CD14-positive monocyte (primary cell): ENCODE data around the gene LZTFL1. TPM values are rescaled to one million over a fixed set of nuclear protein-coding genes. Genes with fewer than 3 reads are reported as not detected.

Source experiments
- DNase-seq, 3 donors: peaks; one replicate each; pipeline ENCODE4 v3.0.0-alpha.2; 2011 to 2022
- H2AFZ ChIP-seq: 2 replicates; pipeline ENCODE4 v1.6.0; 2012; ENCODE audit warnings: mild to moderate bottlenecking, low read depth, low read length, inconsistent platforms; ENCODE audit not compliant: insufficient read depth, poor library complexity, severe bottlenecking
- H3K27ac ChIP-seq, 2 donors: 1 replicate in 1 of 2; 2 replicates in 1 of 2; pipeline ENCODE4 v1.5.1; 2012 to 2013; ENCODE audit warnings: low read length in 2 of 2, control low read depth in 1 of 2, inconsistent platforms in 1 of 2, low read depth in 1 of 2, mild to moderate bottlenecking in 1 of 2
- H3K27me3 ChIP-seq, 2 donors: one replicate each; pipeline versions ENCODE4 v1.6.0 to v1.6.1; 2011 to 2013; ENCODE audit warnings: low read length in 2 of 2; ENCODE audit not compliant: control insufficient read depth in 2 of 2, insufficient read depth in 2 of 2
- H3K36me3 ChIP-seq, 2 donors: replicated peaks in 1 of 2; 1 replicate in 1 of 2; 2 replicates in 1 of 2; pipeline versions ENCODE4 v1.5.1 to v1.6.1; 2012 to 2013; ENCODE audit warnings: low read length in 2 of 2, control low read depth in 1 of 2, inconsistent platforms in 1 of 2, mild to moderate bottlenecking in 1 of 2; ENCODE audit not compliant: insufficient read depth in 2 of 2, control insufficient read depth in 1 of 2
- H3K4me1 ChIP-seq, 2 donors: 1 replicate in 1 of 2; 2 replicates in 1 of 2; pipeline versions ENCODE4 v1.5.1 to v1.6.1; 2012 to 2013; ENCODE audit warnings: low read length in 2 of 2, control low read depth in 1 of 2, inconsistent platforms in 1 of 2, mild to moderate bottlenecking in 1 of 2, moderate library complexity in 1 of 2; ENCODE audit not compliant: insufficient read depth in 2 of 2, control insufficient read depth in 1 of 2
- H3K4me2 ChIP-seq: replicated peaks from 2 replicates; pipeline ENCODE3; 2012; ENCODE audit warnings: low read length, moderate library complexity, mild to moderate bottlenecking; ENCODE audit not compliant: poor library complexity, severe bottlenecking; ENCODE audit errors: extremely low read depth
- H3K4me3 ChIP-seq, 3 experiments: fragments of 200-600 bp in 1 of 3; sonication (generic) in 1 of 3; replicated peaks in 1 of 3; 1 replicate in 2 of 3; 2 replicates in 1 of 3; pipeline ENCODE4 v1.5.1; 2011 to 2013; ENCODE audit warnings: low read length in 3 of 3, mild to moderate bottlenecking in 3 of 3, control low read depth in 2 of 3, low read depth in 2 of 3, inconsistent platforms in 1 of 3, moderate library complexity in 1 of 3
- H3K79me2 ChIP-seq: 2 replicates; pipeline ENCODE4 v1.6.0; 2012; ENCODE audit warnings: mild to moderate bottlenecking, control low read depth, inconsistent platforms, low read length, moderate library complexity; ENCODE audit not compliant: insufficient read depth
- H3K9ac ChIP-seq: 2 replicates; pipeline ENCODE4 v1.6.0; 2017; ENCODE audit warnings: low read length, mild to moderate bottlenecking; ENCODE audit not compliant: insufficient read depth, poor library complexity, severe bottlenecking
- H3K9me3 ChIP-seq, 2 donors: replicated peaks in 1 of 2; 1 replicate in 1 of 2; 2 replicates in 1 of 2; pipeline versions ENCODE4 v1.5.1 to v1.6.1; 2012 to 2013; ENCODE audit warnings: low read length in 2 of 2, control low read depth in 1 of 2; ENCODE audit not compliant: control insufficient read depth in 1 of 2, insufficient read depth in 1 of 2
- H4K20me1 ChIP-seq: 2 replicates; pipeline ENCODE4 v1.6.0; 2012; ENCODE audit warnings: mild to moderate bottlenecking, low read length, control low read depth, moderate library complexity; ENCODE audit not compliant: insufficient read depth
- H3K27ac Mint-ChIP-seq, 7 donors: one replicate each; pipeline ENCODE4 v1.8.0; 2020; ENCODE audit warnings: mild to moderate bottlenecking in 7 of 7, mixed read lengths in 7 of 7, moderate library complexity in 6 of 7, inconsistent platforms in 2 of 7
- H3K27me3 Mint-ChIP-seq, 3 donors: one replicate each; pipeline ENCODE4 v1.8.0; 2021 to 2022; ENCODE audit warnings: low read depth in 3 of 3, mild to moderate bottlenecking in 3 of 3, mixed read lengths in 3 of 3, moderate library complexity in 3 of 3, inconsistent platforms in 1 of 3
- H3K36me3 Mint-ChIP-seq, 2 donors: one replicate each; pipeline ENCODE4 v1.8.0; 2020; ENCODE audit warnings: mixed read lengths in 2 of 2, inconsistent platforms in 1 of 2, mild to moderate bottlenecking in 1 of 2
- H3K4me1 Mint-ChIP-seq: one replicate; pipeline ENCODE4 v1.8.0; 2020; ENCODE audit warnings: mild to moderate bottlenecking, mixed read lengths
- H3K4me3 Mint-ChIP-seq, 2 donors: one replicate each; pipeline ENCODE4 v1.8.0; 2020; ENCODE audit warnings: mild to moderate bottlenecking in 2 of 2, mixed read lengths in 2 of 2, moderate library complexity in 1 of 2
- H3K9me3 Mint-ChIP-seq, 7 donors: one replicate each; pipeline ENCODE4 v1.8.0; 2020 to 2022; ENCODE audit warnings: mixed read lengths in 7 of 7, mild to moderate bottlenecking in 6 of 7, moderate library complexity in 6 of 7, inconsistent platforms in 2 of 7
- CTCF ChIP-seq: fragments of 200-600 bp; IDR thresholded peaks from one replicate; pipeline ENCODE4 v1.8.0; 2022; ENCODE audit warnings: antibody characterized with exemption, mild to moderate bottlenecking
- WGBS: methylation state at CpG from one replicate; pipeline ENCODE4 v1.1.5; 2013; ENCODE audit warnings: missing lambda C conversion rate; ENCODE audit not compliant: insufficient coverage; 5-methylcytosine and 5-hydroxymethylcytosine counted together
- intact Hi-C, 2 donors: fragments of 100-400 bp; cut with micrococcal nuclease; formaldehyde crosslinking; loops; one replicate each; pipeline versions ENCODE4 v1.15.0 to v1.15.1; 2023
- polyA plus RNA-seq, 3 donors: library from polyadenylated mRNA; depleted of rRNA in 1 of 3; unstranded in 2 of 3; stranded (reverse) in 1 of 3; fragments of 300-500 nt in 2 of 3; fragments of >200 nt in 1 of 3; fragmentation: Illumina TruSeq in 2 of 3; gene quantifications; 1 replicate in 2 of 3; 2 replicates in 1 of 3; pipeline ENCODE4 v1.2.3, GENCODE V29; 2012 to 2021

Gene LZTFL1
- polyA plus RNA-seq, 3 donors: 7.3 to 10.5 (median 7.5) TPM

GRCh38 chr3:45802146-45802545 is 39.8 kb downstream of the LZTFL1 start:
- Histone ChIP-seq H3K4me2 (no peak overlapping the region), H3K79me2 (no peaks in the 10 kb centered on the region), H3K9me3 (no peaks in the 10 kb centered on the region), H4K20me1 (no peaks in the 10 kb centered on the region), H3K27ac (no peak overlapping the region), H3K4me3 (no peak overlapping the region), H3K4me1 (no peaks in the 10 kb centered on the region), H3K9ac (no peak overlapping the region), H3K27me3 (peaks cover 12 to 18% of the 10 kb centered on the region in 2 donors), H3K36me3 (no peaks in the 10 kb centered on the region), H2AFZ (no peak overlapping the region)
- Mint-ChIP-seq H3K27me3 (peaks cover 19 to 29% (median 22%) of the 10 kb centered on the region in 3 donors), H3K4me3 (no peak overlapping the region), H3K27ac (no peak overlapping the region), H3K9me3 (peaks cover 0 to 2% (median 0%) of the 10 kb centered on the region in 7 donors), H3K36me3 (no peaks in the 10 kb centered on the region), H3K4me1 (no peaks in the 10 kb centered on the region)
- DNase-seq: no peak
- intact Hi-C loops: no loop called here
- no peak for TF ChIP-seq CTCF
- 100% methylated on average over 6 of the region's 9 CpGs for WGBS

GRCh38 chr3:45800611-45801010 is 41.3 kb downstream of the LZTFL1 start:
- Histone ChIP-seq H4K20me1 (no peaks in the 10 kb centered on the region), H3K36me3 (no peaks in the 10 kb centered on the region), H3K9me3 (peaks cover 0 to 3% of the 10 kb centered on the region in 2 donors), H3K4me3 (no peak overlapping the region), H3K4me1 (peaks cover 10 to 11% of the 10 kb centered on the region in 2 donors), H3K27ac (no peak overlapping the region), H3K9ac (no peak overlapping the region), H3K79me2 (no peaks in the 10 kb centered on the region), H2AFZ (no peak overlapping the region), H3K4me2 (no peak overlapping the region), H3K27me3 (peaks cover 23 to 33% of the 10 kb centered on the region in 2 donors)
- Mint-ChIP-seq H3K9me3 (peaks cover 0 to 2% (median 0%) of the 10 kb centered on the region in 7 donors), H3K27ac (no peak overlapping the region), H3K27me3 (peaks cover 33 to 44% (median 35%) of the 10 kb centered on the region in 3 donors), H3K36me3 (no peaks in the 10 kb centered on the region), H3K4me3 (no peak overlapping the region), H3K4me1 (peaks cover 12% of the 10 kb centered on the region)
- no peak for DNase-seq
- intact Hi-C loops: no loop called here
- TF ChIP-seq CTCF: no peak
- 100% methylated on average over 3 of the region's 4 CpGs for WGBS
